Mammary epithelial cell (primary cell): ENCODE measurements around the gene TMEM151B.

Experiments used
- CTCF ChIP-seq, 2 donors: IDR thresholded peaks in 1 of 2; conservative IDR thresholded peaks in 1 of 2; 2 replicates each; pipeline ENCODE4 v1.5.1; 2011 to 2012; ENCODE audit warnings: inconsistent platforms in 2 of 2, low read length in 2 of 2, mild to moderate bottlenecking in 2 of 2, control low read depth in 1 of 2, low read depth in 1 of 2; ENCODE audit not compliant: insufficient read depth in 1 of 2; ENCODE audit errors: extremely low read depth in 1 of 2
- EZH2 ChIP-seq: IDR thresholded peaks from 2 replicates; pipeline ENCODE4 v1.6.1; 2012; ENCODE audit warnings: low read length, inconsistent platforms, borderline replicate concordance

GRCh38 chr6:44257753-44258324 lies 12.4 kb upstream of the TMEM151B start:
- no peak for TF ChIP-seq CTCF (conservative IDR thresholded peaks at IDR 0.05 in 1 of 2, IDR thresholded peaks at IDR 0.05 in 1 of 2; ENCODE audit: extremely low read depth in 1 of 2, insufficient read depth in 1 of 2, low read depth in 1 of 2, low read length in 2 of 2)
- no peak for TF ChIP-seq EZH2
